GM13977 (cell line): ENCODE measurements around the gene MYOF.
"Not testable (repeated sequence)": the region's sequence is repeated elsewhere in the genome, so short reads cannot be mapped to it uniquely, and the experiment has no call there.

Source experiments
- DNase-seq: peaks from one replicate; pipeline ENCODE4 v3.0.0; 2012; ENCODE audit warnings: low spot score
- in situ Hi-C: fragments of 300-500 bp; cut with MboI; formaldehyde crosslinking; loops from one replicate; pipeline ENCODE4 v1.12.0; 2022; ENCODE audit warnings: low sequenced_read_pairs, low pct_unique_long_range_greater_than_20kb, mixed read lengths, inconsistent platforms; ENCODE audit not compliant: unreplicated experiment
- TF ChIP-seq, protein P1 (sequence below): IDR thresholded peaks from 2 replicates; pipeline ENCODE4 v1.5.1; 2012; ENCODE audit warnings: mild to moderate bottlenecking, control low read depth; ENCODE audit not compliant: insufficient read depth; ENCODE audit errors: extremely low read depth, missing control alignments

Gene MYOF

DNA sequence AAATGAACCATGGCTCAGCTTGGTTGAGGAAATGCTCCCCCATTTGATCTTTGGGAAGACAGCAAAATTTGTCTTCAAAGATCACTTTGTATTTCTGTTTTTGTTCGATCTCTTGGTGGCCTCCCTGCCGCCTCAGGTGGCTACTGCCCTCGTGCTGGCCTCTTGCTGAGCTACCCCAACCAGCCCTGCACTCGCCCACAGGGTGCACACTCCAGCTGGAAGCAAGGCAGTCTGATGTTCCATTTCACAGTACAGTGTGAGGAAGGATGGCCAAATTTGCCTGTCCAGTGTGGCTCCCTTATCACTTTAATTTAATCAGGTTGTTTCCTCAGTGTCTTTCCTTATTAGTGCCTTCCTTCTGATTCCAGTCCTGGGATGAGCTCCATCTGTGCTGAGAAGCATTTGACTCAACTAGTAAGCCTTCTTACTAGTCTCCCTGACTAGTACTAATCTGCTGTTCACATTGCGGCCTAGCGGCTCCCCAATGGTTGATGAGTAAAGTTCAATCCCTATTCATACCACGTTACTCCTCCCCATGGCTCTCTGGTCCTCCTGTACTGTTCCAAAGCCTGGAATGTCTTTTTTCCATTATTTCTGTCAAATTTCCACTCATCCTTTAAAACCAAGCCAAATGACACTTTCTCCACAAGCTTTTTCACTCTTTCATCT, 8.2 kb downstream of the MYOF start:
- TF ChIP-seq, protein P1, sequence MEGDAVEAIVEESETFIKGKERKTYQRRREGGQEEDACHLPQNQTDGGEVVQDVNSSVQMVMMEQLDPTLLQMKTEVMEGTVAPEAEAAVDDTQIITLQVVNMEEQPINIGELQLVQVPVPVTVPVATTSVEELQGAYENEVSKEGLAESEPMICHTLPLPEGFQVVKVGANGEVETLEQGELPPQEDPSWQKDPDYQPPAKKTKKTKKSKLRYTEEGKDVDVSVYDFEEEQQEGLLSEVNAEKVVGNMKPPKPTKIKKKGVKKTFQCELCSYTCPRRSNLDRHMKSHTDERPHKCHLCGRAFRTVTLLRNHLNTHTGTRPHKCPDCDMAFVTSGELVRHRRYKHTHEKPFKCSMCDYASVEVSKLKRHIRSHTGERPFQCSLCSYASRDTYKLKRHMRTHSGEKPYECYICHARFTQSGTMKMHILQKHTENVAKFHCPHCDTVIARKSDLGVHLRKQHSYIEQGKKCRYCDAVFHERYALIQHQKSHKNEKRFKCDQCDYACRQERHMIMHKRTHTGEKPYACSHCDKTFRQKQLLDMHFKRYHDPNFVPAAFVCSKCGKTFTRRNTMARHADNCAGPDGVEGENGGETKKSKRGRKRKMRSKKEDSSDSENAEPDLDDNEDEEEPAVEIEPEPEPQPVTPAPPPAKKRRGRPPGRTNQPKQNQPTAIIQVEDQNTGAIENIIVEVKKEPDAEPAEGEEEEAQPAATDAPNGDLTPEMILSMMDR = no peak
- DNase-seq = no peak
- in situ Hi-C loops = loop anchor here (10.0 kb wide), 1 partner anchor 89 kb away; no protein-coding TSS in a partner anchor

DNA sequence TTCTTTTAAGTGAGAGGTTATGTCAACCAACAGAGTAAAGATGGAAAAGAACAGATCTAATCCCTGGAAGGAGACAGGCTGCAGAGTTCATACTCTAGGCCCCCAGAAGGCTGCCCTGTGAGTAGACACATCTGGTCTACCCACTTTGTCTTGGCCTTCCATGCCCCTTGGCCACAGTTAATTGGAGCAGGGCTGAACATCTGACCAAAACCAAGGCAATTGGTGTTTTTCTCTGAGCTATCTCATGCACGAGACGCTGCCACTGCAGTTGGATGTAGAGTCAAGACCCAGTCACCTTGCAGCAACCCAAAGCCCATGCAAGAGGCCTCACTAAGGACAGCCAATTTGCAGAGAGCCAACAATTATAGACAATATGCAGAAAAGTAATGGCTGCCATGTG, 9.0 kb downstream of the MYOF start:
- in situ Hi-C loops = loop anchor here (10.0 kb wide), 1 partner anchor 88 kb away; no protein-coding TSS in a partner anchor
- TF ChIP-seq, protein P1 = no peak
- DNase-seq = no peak

DNA sequence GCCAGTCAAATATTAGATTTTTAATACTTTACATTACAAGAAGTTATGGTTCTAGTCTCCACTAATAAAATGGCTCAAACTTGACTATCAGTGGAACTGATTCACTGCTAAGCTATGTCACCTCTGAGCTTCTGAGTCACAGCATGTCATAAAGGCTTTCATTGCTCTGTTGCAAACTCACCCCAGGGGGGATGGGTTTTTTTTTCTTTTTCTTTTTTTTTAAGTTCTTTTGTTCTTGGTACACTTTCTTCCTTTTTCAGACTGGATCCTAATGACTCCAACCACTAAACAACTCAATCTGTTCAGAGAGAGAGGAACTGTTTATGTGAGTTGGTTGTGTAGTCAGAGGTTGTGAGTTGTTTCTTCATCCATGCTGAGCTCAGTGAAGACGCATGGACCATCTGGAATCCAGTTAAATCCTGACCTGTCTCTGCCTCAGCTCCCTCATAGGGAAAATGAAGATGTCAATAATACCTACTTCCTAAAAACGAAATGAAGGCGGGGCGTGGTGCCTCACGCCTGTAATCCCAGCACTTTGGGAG, 11.0 kb downstream of the MYOF start:
- in situ Hi-C loops = loop anchor here (10.0 kb wide), 1 partner anchor 86 kb away; no protein-coding TSS in a partner anchor
- DNase-seq = no peak
- TF ChIP-seq, protein P1 = no peak

DNA sequence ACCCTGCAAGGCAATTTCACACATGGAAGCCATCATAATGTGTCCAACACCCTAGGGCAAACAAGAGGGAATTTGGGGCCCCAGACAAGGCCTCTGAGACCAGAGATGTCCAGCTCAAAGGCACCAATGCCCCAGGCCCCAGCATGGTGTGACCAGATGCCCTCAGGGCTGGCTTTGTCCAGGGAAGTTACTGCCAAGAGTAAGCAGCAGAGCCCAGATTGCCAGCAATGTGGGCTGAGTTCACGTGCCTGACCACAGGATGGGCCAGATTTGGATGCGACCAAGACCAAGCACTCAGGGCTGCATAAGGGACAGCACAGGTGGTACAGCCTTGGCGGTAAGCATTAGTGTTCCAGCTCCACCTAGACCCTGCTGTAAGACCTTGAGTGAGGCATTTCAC, 12.7 kb downstream of the MYOF start:
- in situ Hi-C loops = no loop called here
- no peak for DNase-seq
- TF ChIP-seq, protein P1 = no peak

DNA sequence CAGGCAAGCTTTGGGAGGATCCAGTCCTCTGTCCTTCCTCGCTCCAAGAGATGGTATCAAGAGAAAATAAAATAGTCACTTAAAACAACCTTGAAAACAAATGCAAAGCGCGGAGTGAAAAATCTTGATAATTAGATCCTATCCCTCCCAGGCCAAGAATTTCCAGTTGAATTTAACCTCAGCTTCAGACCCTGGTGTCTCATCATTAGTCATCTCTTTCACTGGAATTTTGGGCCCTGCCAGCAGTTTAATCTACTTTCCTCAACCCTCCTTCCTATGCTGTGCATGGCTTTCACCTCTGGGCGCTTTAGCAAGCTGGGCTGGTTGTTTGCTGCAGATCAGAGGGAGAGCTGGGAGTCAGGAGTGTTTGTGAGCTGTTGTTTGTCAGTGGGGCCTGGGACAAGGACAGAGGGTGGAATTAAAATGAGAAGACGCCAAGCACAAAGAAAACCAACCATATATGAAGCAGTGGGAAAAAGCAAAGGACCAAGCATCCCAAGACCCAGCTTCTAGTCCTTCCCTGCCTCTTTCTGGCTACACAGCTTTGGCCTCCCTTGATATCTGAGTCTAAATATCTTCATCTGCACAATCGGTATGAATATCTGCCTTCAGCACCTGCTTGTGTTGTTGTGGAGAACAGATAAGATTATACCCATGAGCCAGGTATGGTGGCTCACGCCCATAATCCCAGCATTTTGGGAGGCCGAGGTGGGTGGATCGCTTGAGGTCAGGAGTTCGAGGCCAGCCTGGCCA, 13.5 kb downstream of the MYOF start:
- in situ Hi-C loops = no loop called here
- DNase-seq = no peak
- TF ChIP-seq, protein P1 = no peak

DNA sequence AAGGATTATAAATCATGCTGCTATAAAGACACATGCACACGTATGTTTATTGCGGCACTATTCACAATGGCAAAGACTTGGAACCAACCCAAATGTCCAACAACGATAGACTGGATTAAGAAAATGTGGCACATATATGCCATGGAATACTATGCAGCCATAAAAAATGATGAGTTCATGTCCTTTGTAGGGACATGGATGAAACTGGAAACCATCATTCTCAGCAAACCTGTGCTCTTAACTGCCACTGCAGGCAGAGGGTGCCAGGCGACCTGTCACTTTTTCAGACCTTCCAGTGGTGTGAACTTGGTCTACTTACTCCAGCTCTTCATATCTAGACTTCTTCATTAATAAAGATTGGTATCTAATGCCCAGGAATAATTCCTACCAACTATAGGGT, 14.5 kb downstream of the MYOF start:
- DNase-seq, in situ Hi-C loops: not testable (repeated sequence)
